H9 (cell line): ENCODE measurements around the gene SKP2. TPM values are rescaled to one million over a fixed set of nuclear protein-coding genes. Genes with fewer than 3 reads are reported as not detected.
A peak's percentile ranks its signal among the peaks of the same experiment; 100 is the strongest.

Experiments used
- DNase-seq: peaks from one replicate; pipeline ENCODE4 v3.0.0-alpha.2; 2017
- H2AFZ ChIP-seq: one replicate; pipeline ENCODE4 v1.6.1; 2013; ENCODE audit warnings: mild to moderate bottlenecking, low read length, control low read depth, moderate library complexity
- H2AK5ac ChIP-seq: 2 replicates; pipeline ENCODE4 v1.6.1; 2013; ENCODE audit warnings: low read length, control low read depth, mixed read lengths; ENCODE audit not compliant: insufficient read length
- H2BK120ac ChIP-seq: one replicate; pipeline ENCODE4 v1.6.1; 2013; ENCODE audit warnings: low read depth, mild to moderate bottlenecking, low read length, control low read depth, inconsistent platforms; ENCODE audit not compliant: poor library complexity, severe bottlenecking
- H2BK12ac ChIP-seq: 2 replicates; pipeline ENCODE4 v1.6.1; 2013; ENCODE audit warnings: low read length, control low read depth, mixed read lengths, low read depth; ENCODE audit not compliant: insufficient read length
- H2BK15ac ChIP-seq: 2 replicates; pipeline ENCODE4 v1.6.1; 2013; ENCODE audit warnings: low read depth, low read length, control low read depth
- H2BK20ac ChIP-seq: one replicate; pipeline ENCODE4 v1.6.1; 2013; ENCODE audit warnings: low read depth, mild to moderate bottlenecking, low read length, control low read depth, inconsistent platforms; ENCODE audit not compliant: poor library complexity, severe bottlenecking
- H2BK5ac ChIP-seq: 2 replicates; pipeline ENCODE4 v1.6.1; 2013; ENCODE audit warnings: low read length, control low read depth, mixed read lengths; ENCODE audit not compliant: insufficient read length
- H3K14ac ChIP-seq: 2 replicates; pipeline ENCODE4 v1.6.1; 2013; ENCODE audit warnings: low read length, control low read depth; ENCODE audit not compliant: insufficient read depth
- H3K18ac ChIP-seq: 2 replicates; pipeline ENCODE4 v1.6.1; 2013; ENCODE audit warnings: low read depth, mild to moderate bottlenecking, mixed read lengths, low read length, control low read depth; ENCODE audit not compliant: insufficient read length
- H3K23ac ChIP-seq: 2 replicates; pipeline ENCODE4 v1.6.1; 2013; ENCODE audit warnings: low read length, control low read depth, mixed read lengths, low read depth; ENCODE audit not compliant: insufficient read length
- H3K23me2 ChIP-seq: 2 replicates; pipeline ENCODE4 v1.6.1; 2013; ENCODE audit warnings: low read depth, mild to moderate bottlenecking, mixed read lengths, low read length, control low read depth; ENCODE audit not compliant: insufficient read length, poor library complexity, severe bottlenecking
- H3K27ac ChIP-seq: 2 replicates; pipeline ENCODE4 v1.5.1; 2013; ENCODE audit warnings: low read length, control low read depth, mixed read lengths, low read depth; ENCODE audit not compliant: insufficient read length
- H3K27me3 ChIP-seq: 2 replicates; pipeline ENCODE4 v1.6.1; 2013; ENCODE audit warnings: low read length, control low read depth, inconsistent platforms; ENCODE audit not compliant: insufficient read depth
- H3K4ac ChIP-seq: 2 replicates; pipeline ENCODE4 v1.6.1; 2013; ENCODE audit warnings: low read depth, mild to moderate bottlenecking, control low read depth, inconsistent platforms, low read length, moderate library complexity
- H3K4me1 ChIP-seq: 2 replicates; pipeline ENCODE4 v1.6.1; 2013; ENCODE audit warnings: low read length, control low read depth, inconsistent platforms; ENCODE audit not compliant: insufficient read depth
- H3K4me2 ChIP-seq: 2 replicates; pipeline ENCODE4 v1.6.1; 2013; ENCODE audit warnings: low read length, control low read depth, mixed read lengths; ENCODE audit not compliant: insufficient read length, insufficient read depth
- H3K56ac ChIP-seq: 2 replicates; pipeline ENCODE4 v1.6.1; 2013; ENCODE audit warnings: low read depth, mild to moderate bottlenecking, mixed read lengths, low read length, control low read depth; ENCODE audit not compliant: insufficient read length
- H3K79me1 ChIP-seq: 2 replicates; pipeline ENCODE4 v1.6.1; 2013; ENCODE audit warnings: low read depth, mild to moderate bottlenecking, moderate library complexity, low read length, control low read depth, inconsistent platforms; ENCODE audit not compliant: insufficient read depth, poor library complexity, severe bottlenecking
- H3K79me2 ChIP-seq: 2 replicates; pipeline ENCODE4 v1.6.1; 2013; ENCODE audit warnings: low read length, control low read depth, inconsistent platforms; ENCODE audit not compliant: insufficient read depth
- H3K9ac ChIP-seq: 2 replicates; pipeline ENCODE4 v1.6.1; 2013; ENCODE audit warnings: low read length, control low read depth, mixed read lengths; ENCODE audit not compliant: insufficient read length; ENCODE audit errors: extremely low read depth
- H3K9me3 ChIP-seq: one replicate; pipeline ENCODE4 v1.6.1; 2013; ENCODE audit warnings: low read depth, low read length, inconsistent platforms; ENCODE audit not compliant: control insufficient read depth
- H3T11ph ChIP-seq: one replicate; pipeline ENCODE4 v1.6.1; 2013; ENCODE audit warnings: mild to moderate bottlenecking, low read length, control low read depth, inconsistent platforms
- H4K20me1 ChIP-seq: one replicate; pipeline ENCODE4 v1.6.1; 2013; ENCODE audit not compliant: control insufficient read depth, insufficient read length, insufficient read depth
- H4K5ac ChIP-seq: 2 replicates; pipeline ENCODE4 v1.6.1; 2013; ENCODE audit warnings: low read depth, mild to moderate bottlenecking, mixed read lengths, low read length, control low read depth; ENCODE audit not compliant: insufficient read length
- H4K8ac ChIP-seq: replicated peaks from 2 replicates; pipeline ENCODE4 v1.6.1; 2013; ENCODE audit warnings: low read length, control low read depth, mixed read lengths, low read depth; ENCODE audit not compliant: insufficient read length
- H4K91ac ChIP-seq: 2 replicates; pipeline ENCODE4 v1.6.1; 2013; ENCODE audit warnings: low read depth, mild to moderate bottlenecking, moderate library complexity, mixed read lengths, low read length, control low read depth; ENCODE audit not compliant: insufficient read length
- H3K27ac Mint-ChIP-seq, 3 experiments: 2 replicates in 2 of 3; 3 replicates in 1 of 3; pipeline ENCODE4 v1.8.0; 2020 to 2021; ENCODE audit warnings: mixed read lengths in 3 of 3, mild to moderate bottlenecking in 1 of 3, moderate library complexity in 1 of 3
- H3K27me3 Mint-ChIP-seq: 2 replicates; pipeline ENCODE4 v1.8.0; 2021; ENCODE audit warnings: low read depth, mild to moderate bottlenecking, moderate library complexity, mixed read lengths
- H3K36me3 Mint-ChIP-seq, 3 experiments: 2 replicates in 2 of 3; 3 replicates in 1 of 3; pipeline ENCODE4 v1.8.0; 2020 to 2021; ENCODE audit warnings: low read depth in 3 of 3, mixed read lengths in 3 of 3; ENCODE audit not compliant: insufficient read depth in 1 of 3
- H3K4me1 Mint-ChIP-seq, 2 experiments: 2 replicates each; pipeline ENCODE4 v1.8.0; 2020; ENCODE audit warnings: mixed read lengths in 2 of 2
- H3K4me3 Mint-ChIP-seq, 2 experiments: 2 replicates in 1 of 2; 3 replicates in 1 of 2; pipeline ENCODE4 v1.8.0; 2020 to 2021; ENCODE audit warnings: mild to moderate bottlenecking in 2 of 2, mixed read lengths in 2 of 2, moderate library complexity in 1 of 2
- H3K9me3 Mint-ChIP-seq, 2 experiments: 2 replicates in 1 of 2; 3 replicates in 1 of 2; pipeline ENCODE4 v1.8.0; 2020; ENCODE audit warnings: mild to moderate bottlenecking in 2 of 2, mixed read lengths in 2 of 2, moderate library complexity in 1 of 2
- WGBS: extraction: QIAGEN DNeasy Blood & Tissue Kit; methylation state at CpG from one replicate; pipeline ENCODE4 v1.1.7; 2013; ENCODE audit warnings: missing lambda C conversion rate, low lambda C conversion rate, mixed read lengths; ENCODE audit not compliant: insufficient read length; ENCODE audit errors: extremely low coverage; 5-methylcytosine and 5-hydroxymethylcytosine counted together
- total RNA-seq: library from RNA; stranded (reverse); gene quantifications from 2 replicates; pipeline ENCODE4 v1.2.1, GENCODE V29; 2021
- TF ChIP-seq, protein P1 (sequence below): fragments of 200-600 bp; sonication (generic); conservative IDR thresholded peaks from 3 replicates; pipeline ENCODE4 v1.8.0; 2021; ENCODE audit warnings: antibody characterized with exemption, mild to moderate bottlenecking

SKP2 gene
- total RNA-seq, 1 experiment from 2014 or later = 103 TPM

DNA sequence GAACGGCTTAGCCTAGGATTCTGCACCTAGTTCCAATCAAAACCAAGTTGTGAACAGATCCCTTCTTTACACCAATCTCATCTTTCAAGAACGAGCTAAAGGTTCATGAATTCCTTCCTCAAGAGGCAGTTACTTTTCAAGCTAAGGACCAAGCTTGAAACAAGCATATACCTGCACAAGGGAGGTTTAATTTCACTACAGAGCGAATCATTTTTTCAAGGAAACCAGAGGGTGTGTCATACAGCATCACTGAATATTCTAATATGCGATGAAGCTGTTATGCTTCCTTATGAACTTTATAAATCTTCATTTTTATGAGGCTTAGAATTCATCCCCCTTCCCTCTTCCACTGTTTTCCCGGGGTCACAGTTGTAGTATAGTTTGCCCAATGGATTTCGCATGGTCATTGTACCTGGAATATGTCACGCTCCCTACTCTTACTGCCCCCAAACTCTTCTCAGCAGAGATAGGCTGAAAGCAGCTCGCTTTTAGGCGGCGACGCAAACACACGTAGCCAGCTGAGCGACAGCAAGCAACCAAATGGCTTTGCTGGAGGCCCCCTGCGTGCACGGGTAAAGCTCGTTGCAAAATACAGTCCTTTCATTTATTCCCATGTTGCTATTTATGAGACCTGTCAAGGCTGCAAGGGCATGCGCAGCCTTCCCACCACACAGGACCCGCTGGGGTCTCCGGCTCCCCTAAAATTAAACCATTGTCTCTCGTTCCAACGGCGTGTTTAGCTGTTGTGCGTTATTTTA, 1.1 kb upstream of the SKP2 start:
- no peak overlapping the region for H2BK20ac ChIP-seq
- no peak overlapping the region for H3T11ph ChIP-seq
- no peaks in the 10 kb centered on the region for H3K4me1 ChIP-seq
- Mint-ChIP-seq H3K36me3 (peaks cover 12 to 27% (median 27%) of the 10 kb centered on the region in 3 experiments; a peak in 6 of 7 replicates), H3K4me1 (peaks cover 21 to 27% of the 10 kb centered on the region in 2 experiments), H3K27me3 (no peaks in the 10 kb centered on the region), H3K4me3 (peak overlapping the region; percentile 88 to 95), H3K27ac (peak overlapping the region in 1 of 3 experiments; percentile 87; a peak in 2 of 7 replicates), H3K9me3 (0 out of 5 replicates have a peak, but pooled peaks cover 0 to 3% of the 10 kb centered on the region in 2 experiments)
- H2AK5ac ChIP-seq = no peak overlapping the region
- TF ChIP-seq, protein P1, sequence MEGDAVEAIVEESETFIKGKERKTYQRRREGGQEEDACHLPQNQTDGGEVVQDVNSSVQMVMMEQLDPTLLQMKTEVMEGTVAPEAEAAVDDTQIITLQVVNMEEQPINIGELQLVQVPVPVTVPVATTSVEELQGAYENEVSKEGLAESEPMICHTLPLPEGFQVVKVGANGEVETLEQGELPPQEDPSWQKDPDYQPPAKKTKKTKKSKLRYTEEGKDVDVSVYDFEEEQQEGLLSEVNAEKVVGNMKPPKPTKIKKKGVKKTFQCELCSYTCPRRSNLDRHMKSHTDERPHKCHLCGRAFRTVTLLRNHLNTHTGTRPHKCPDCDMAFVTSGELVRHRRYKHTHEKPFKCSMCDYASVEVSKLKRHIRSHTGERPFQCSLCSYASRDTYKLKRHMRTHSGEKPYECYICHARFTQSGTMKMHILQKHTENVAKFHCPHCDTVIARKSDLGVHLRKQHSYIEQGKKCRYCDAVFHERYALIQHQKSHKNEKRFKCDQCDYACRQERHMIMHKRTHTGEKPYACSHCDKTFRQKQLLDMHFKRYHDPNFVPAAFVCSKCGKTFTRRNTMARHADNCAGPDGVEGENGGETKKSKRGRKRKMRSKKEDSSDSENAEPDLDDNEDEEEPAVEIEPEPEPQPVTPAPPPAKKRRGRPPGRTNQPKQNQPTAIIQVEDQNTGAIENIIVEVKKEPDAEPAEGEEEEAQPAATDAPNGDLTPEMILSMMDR = no peak
- H4K91ac ChIP-seq = no peak overlapping the region
- H2AFZ ChIP-seq = no peak overlapping the region
- H2BK120ac ChIP-seq = no peak overlapping the region
- H3K23ac ChIP-seq = no peak overlapping the region
- H3K4ac ChIP-seq = no peak overlapping the region
- no peak overlapping the region for H4K5ac ChIP-seq
- H3K79me1 ChIP-seq = peaks cover 8% of the 10 kb centered on the region
- H3K27ac ChIP-seq = no peak overlapping the region
- no peaks in the 10 kb centered on the region for H4K20me1 ChIP-seq
- H3K27me3 ChIP-seq = no peaks in the 10 kb centered on the region
- H2BK5ac ChIP-seq = no peak overlapping the region
- H4K8ac ChIP-seq = no peak overlapping the region
- no peak overlapping the region for H2BK12ac ChIP-seq
- H3K14ac ChIP-seq = no peak overlapping the region
- H2BK15ac ChIP-seq = no peak overlapping the region
- no peaks in the 10 kb centered on the region for H3K9me3 ChIP-seq
- peak overlapping the region; percentile 64 for H3K4me2 ChIP-seq
- DNase-seq = peak; percentile 53
- WGBS = no CpG with 5 or more reads among the region's 23 CpGs
- peak overlapping the region; percentile 57 for H3K9ac ChIP-seq
- H3K18ac ChIP-seq = no peak overlapping the region
- H3K23me2 ChIP-seq = peaks cover 11% of the 10 kb centered on the region
- no peak overlapping the region for H3K56ac ChIP-seq
- peaks cover 4% of the 10 kb centered on the region; the same call in 1 of the 2 replicates for H3K79me2 ChIP-seq
